Fibroblast of skin of left biceps (primary cell): ENCODE results near the gene CCDC39.

Experiments
- DNase-seq, 2 experiments: peaks; one replicate each; pipeline ENCODE4 v3.0.0-alpha.2; 2013; ENCODE audit warnings: low read depth in 2 of 2

The CCDC39 gene

GRCh38 chr3:180679178-180680096 lies at the start of gene CCDC39:
CCDC39 (minus strand) TSS chr3:180679489; CDS start chr3:180679380, 109 bp downstream.
- peak in 1 of 2 experiments; percentile 11 for DNase-seq

- no peak for DNase-seq
Measured at GRCh38 chr3:180720012-180720411, 40.7 kb upstream of the CCDC39 start.

GRCh38 chr3:180707896-180708295 lies 28.6 kb upstream of the CCDC39 start:
- no peak for DNase-seq

- no peak for DNase-seq
Measured at GRCh38 chr3:180705619-180706018, 26.3 kb upstream of the CCDC39 start.

- no peak for DNase-seq
Measured at GRCh38 chr3:180704532-180704931, 25.2 kb upstream of the CCDC39 start.

GRCh38 chr3:180700941-180701340 lies 21.7 kb upstream of the CCDC39 start:
- no peak for DNase-seq

GRCh38 chr3:180698760-180699270 lies 19.5 kb upstream of the CCDC39 start:
- no peak for DNase-seq

- no peak for DNase-seq
Measured at GRCh38 chr3:180694321-180694720, 15.0 kb upstream of the CCDC39 start.

- no peak for DNase-seq
Measured at GRCh38 chr3:180693656-180694055, 14.4 kb upstream of the CCDC39 start.

- DNase-seq = no peak
Measured at GRCh38 chr3:180690061-180690460, 10.8 kb upstream of the CCDC39 start.

- DNase-seq = no peak
Measured at GRCh38 chr3:180684807-180685206, 5.5 kb upstream of the CCDC39 start.

- no peak for DNase-seq
Measured at GRCh38 chr3:180683816-180684215, 4.5 kb upstream of the CCDC39 start.

- DNase-seq = peak in 1 of 2 experiments; percentile 5
Measured at GRCh38 chr3:180680097-180680430, 775 bp upstream of the CCDC39 start.

- DNase-seq = no peak
Measured at GRCh38 chr3:180678231-180678630, 1.1 kb downstream of the CCDC39 start.

GRCh38 chr3:180661444-180661843 lies 17.8 kb downstream of the CCDC39 start:
- no peak for DNase-seq

GRCh38 chr3:180657094-180657493 lies 22.2 kb downstream of the CCDC39 start:
- no peak for DNase-seq

GRCh38 chr3:180656406-180656805 lies 22.9 kb downstream of the CCDC39 start:
- no peak for DNase-seq

- no peak for DNase-seq
Measured at GRCh38 chr3:180646187-180646790, 33.0 kb downstream of the CCDC39 start.

GRCh38 chr3:180640987-180641386 lies 38.3 kb downstream of the CCDC39 start:
- no peak for DNase-seq

- DNase-seq = no peak
Measured at GRCh38 chr3:180633722-180634121, 45.6 kb downstream of the CCDC39 start.

GRCh38 chr3:180631317-180631716 lies 48.0 kb downstream of the CCDC39 start:
- DNase-seq = no peak

GRCh38 chr3:180630371-180630770 lies 48.9 kb downstream of the CCDC39 start:
- no peak for DNase-seq

- DNase-seq = no peak
Measured at GRCh38 chr3:180626844-180627243, 52.4 kb downstream of the CCDC39 start.
